SH-SY5Y (cell line): Measurements from ENCODE around the gene FBXL16.

Experiments used
- GATA2 ChIP-seq: IDR thresholded peaks from 2 replicates; pipeline ENCODE4 v1.6.1; 2011; ENCODE audit warnings: mild to moderate bottlenecking, low read depth, low read length
- GATA3 ChIP-seq: IDR thresholded peaks from 2 replicates; pipeline ENCODE4 v1.6.1; 2011; ENCODE audit warnings: low read depth, mild to moderate bottlenecking, low read length, moderate library complexity

DNA sequence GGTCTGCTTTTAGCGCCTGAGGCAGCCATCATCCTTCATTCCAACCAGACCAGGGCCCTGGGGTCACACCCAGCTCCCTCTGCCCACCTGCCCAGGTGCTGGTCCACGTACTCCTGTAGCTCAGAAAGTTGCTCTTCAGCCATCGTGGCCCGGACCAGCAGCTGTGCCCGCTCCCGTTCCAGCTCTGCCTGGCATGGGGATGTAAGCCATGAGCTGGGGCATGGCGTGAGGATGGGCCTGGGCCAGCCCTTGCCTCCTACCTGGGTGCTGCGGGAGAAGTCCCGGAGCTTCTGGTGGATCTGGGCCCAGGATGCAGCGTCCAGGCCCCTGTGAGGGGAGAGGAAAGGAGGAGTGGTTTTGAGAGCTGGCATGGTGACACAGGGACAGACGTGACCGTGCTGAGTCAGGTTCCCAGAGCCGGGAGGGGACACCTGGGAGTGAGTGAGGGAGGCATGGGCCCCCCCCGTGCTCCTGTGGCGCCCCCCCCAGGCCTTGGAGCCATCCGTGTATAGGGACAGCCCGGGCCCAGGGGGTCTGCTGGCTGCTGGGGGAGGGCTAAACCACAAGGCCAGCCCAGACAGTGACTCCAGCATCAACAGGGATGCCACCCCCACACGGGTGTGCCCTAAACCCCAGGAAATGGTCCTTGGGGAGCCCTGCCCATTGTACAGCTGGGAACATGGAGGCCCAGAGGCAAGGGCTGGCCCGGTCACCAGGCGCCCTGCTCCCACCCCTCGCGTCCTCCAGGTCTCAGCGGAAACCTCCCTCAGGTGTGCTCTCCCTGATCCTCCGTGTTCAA is 17.4 kb upstream of the FBXL16 start:
- TF ChIP-seq GATA3: no peak
- TF ChIP-seq GATA2: no peak
